Measurements from ENCODE around the gene EVC2.
"Not testable (repeated sequence)": the region's sequence is repeated elsewhere in the genome, so short reads cannot be mapped to it uniquely, and the experiment has no call there.

EVC2 gene

GRCh38 chr4:5619913-5620625, 88.3 kb downstream of the EVC2 start:
- DNase-seq, result no peak

GRCh38 chr4:5618051-5618960, 90.1 kb downstream of the EVC2 start:
- DNase-seq, result no peak

- no peak for DNase-seq
Measured at GRCh38 chr4:5616331-5616950, 91.9 kb downstream of the EVC2 start.

GRCh38 chr4:5615496-5616075, 92.8 kb downstream of the EVC2 start:
- no peak for DNase-seq

- DNase-seq, result no peak
Measured at GRCh38 chr4:5611750-5612149, 96.6 kb downstream of the EVC2 start.

GRCh38 chr4:5609306-5610007, 98.9 kb downstream of the EVC2 start:
- DNase-seq, result no peak

GRCh38 chr4:5593828-5594227, 114.5 kb downstream of the EVC2 start:
- DNase-seq, result not testable (repeated sequence)

GRCh38 chr4:5592272-5592671, 116.1 kb downstream of the EVC2 start:
- DNase-seq, result no peak

GRCh38 chr4:5589495-5589894, 118.9 kb downstream of the EVC2 start:
- no peak for DNase-seq

- DNase-seq, result no peak
Measured at GRCh38 chr4:5588046-5588445, 120.3 kb downstream of the EVC2 start.

- DNase-seq, result no peak
Measured at GRCh38 chr4:5575941-5576340, 132.4 kb downstream of the EVC2 start.

GRCh38 chr4:5574386-5574785, 134.0 kb downstream of the EVC2 start:
- no peak for DNase-seq

- DNase-seq, result no peak
Measured at GRCh38 chr4:5573965-5574364, 134.4 kb downstream of the EVC2 start.

- no peak for DNase-seq
Measured at GRCh38 chr4:5572751-5573150, 135.6 kb downstream of the EVC2 start.

GRCh38 chr4:5572114-5572513, 136.2 kb downstream of the EVC2 start:
- DNase-seq, result no peak

- no peak for DNase-seq
Measured at GRCh38 chr4:5571646-5572045, 136.7 kb downstream of the EVC2 start.

- no peak for DNase-seq
Measured at GRCh38 chr4:5569451-5569850, 138.9 kb downstream of the EVC2 start.

GRCh38 chr4:5568931-5569330, 139.4 kb downstream of the EVC2 start:
- DNase-seq, result no peak

- no peak for DNase-seq
Measured at GRCh38 chr4:5568336-5568735, 140.0 kb downstream of the EVC2 start.

- no peak for DNase-seq
Measured at GRCh38 chr4:5566991-5567390, 141.4 kb downstream of the EVC2 start.

- DNase-seq, result no peak
Measured at GRCh38 chr4:5566526-5566925, 141.8 kb downstream of the EVC2 start.

GRCh38 chr4:5563856-5564255, 144.5 kb downstream of the EVC2 start:
- no peak for DNase-seq

- DNase-seq, result no peak
Measured at GRCh38 chr4:5562476-5562875, 145.9 kb downstream of the EVC2 start.

Measured in effector CD8-positive, alpha-beta T cell (primary cell).